HG03196 (cell line): ENCODE data around the gene MFAP4.
"Not testable (repeated sequence)": the region's sequence is repeated elsewhere in the genome, so short reads cannot be mapped to it uniquely, and the experiment has no call there.

Source experiments
- ATAC-seq: cut with Tn5 transposase; IDR thresholded peaks from one replicate; pipeline ENCODE4 v1.9.1; 2021; ENCODE audit not compliant: unreplicated experiment

MFAP4 gene

GRCh38 chr17:19359151-19359550, 27.8 kb downstream of the MFAP4 start:
- no peak for ATAC-seq

DNA sequence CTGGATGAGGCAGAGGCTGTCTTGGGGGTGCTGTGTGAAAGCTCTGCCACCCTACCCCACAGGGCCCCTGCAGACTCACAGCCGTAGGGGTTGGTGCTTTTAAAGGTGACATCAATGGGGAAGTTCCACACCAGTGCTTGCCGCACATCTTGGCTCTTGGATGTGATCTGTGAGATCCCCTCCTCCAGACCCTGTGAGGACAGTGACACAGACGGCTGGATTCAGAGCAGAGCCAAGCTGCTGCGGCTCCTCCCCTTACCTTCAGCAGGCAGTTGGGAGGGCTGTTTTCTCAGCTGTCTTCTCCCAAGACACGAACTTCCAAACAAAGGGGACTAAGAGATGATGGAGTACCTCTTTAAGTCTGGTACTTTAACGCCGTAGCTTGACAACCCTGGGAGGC, 29.2 kb downstream of the MFAP4 start:
- ATAC-seq, result no peak

DNA sequence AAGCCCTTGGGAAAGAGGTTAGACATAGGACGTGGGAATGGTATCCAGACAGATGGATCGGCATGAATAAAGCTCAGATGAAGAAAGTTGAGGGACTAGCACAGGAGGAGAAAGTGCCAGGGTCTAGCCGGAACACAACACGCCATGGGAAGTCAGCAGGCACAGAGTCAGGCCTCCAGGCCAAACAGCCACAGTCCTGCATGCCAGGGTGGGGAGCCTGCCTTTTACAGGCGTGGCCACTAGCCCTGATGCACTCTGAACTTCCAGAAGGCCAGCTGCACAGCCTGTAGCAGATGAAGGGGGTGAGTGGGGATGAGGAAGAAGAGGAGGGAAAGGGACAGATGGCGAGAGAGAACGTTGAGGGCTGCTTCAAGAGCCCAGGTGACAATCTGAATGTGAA, 29.6 kb downstream of the MFAP4 start:
- no peak for ATAC-seq

GRCh38 chr17:19354748-19355147, 32.2 kb downstream of the MFAP4 start:
- ATAC-seq, result no peak

GRCh38 chr17:19353401-19353800, 33.6 kb downstream of the MFAP4 start:
- ATAC-seq, result not testable (repeated sequence)

GRCh38 chr17:19348806-19349205, 38.2 kb downstream of the MFAP4 start:
- no peak for ATAC-seq

GRCh38 chr17:19348081-19348650, 38.8 kb downstream of the MFAP4 start:
- no peak for ATAC-seq

DNA sequence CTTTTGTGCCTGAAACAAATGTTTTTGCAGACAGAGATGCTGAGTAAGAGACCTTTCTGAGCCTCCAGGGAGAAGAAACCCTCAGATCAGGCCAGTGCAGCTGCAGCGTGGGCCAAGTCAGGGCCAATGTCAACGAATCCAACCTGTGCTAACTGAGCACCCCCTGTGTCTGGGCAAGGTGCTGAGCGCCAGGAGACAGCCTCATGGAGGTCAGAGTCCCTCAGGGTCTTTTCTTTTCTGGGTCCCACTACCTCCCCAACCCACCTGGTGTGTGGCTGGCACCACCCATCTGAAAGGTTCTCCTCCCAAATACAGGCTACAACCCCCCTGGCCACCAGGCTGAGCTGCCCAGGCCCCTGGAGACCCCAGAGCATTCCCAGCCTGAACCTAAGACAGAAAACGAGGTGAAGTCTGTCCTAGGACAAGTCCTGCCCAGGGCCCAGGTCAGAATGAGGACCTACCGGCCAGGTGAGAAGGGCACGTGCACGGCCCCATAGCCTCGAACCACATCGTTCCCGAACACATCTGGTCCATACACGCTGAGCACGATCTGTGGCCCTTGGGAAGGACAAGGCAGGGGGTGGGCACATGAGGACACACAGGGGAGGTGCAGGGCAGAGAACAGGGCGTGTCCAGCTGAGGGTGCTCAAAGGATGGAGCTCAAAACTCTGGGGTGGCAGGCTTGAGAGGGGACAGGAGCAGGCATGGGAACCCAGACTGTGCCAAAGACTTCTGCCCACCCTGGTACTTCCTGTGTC, 39.5 kb downstream of the MFAP4 start:
- ATAC-seq, result no peak

- no peak for ATAC-seq
Measured at GRCh38 chr17:19346351-19347255, 40.4 kb downstream of the MFAP4 start.

- ATAC-seq, result no peak
Measured at GRCh38 chr17:19345486-19346350, 41.3 kb downstream of the MFAP4 start.

- no peak for ATAC-seq
Measured at GRCh38 chr17:19345067-19345460, 41.9 kb downstream of the MFAP4 start.

GRCh38 chr17:19344311-19345066, 42.5 kb downstream of the MFAP4 start:
- no peak for ATAC-seq

- no peak for ATAC-seq
Measured at GRCh38 chr17:19343671-19344151, 43.3 kb downstream of the MFAP4 start.

DNA sequence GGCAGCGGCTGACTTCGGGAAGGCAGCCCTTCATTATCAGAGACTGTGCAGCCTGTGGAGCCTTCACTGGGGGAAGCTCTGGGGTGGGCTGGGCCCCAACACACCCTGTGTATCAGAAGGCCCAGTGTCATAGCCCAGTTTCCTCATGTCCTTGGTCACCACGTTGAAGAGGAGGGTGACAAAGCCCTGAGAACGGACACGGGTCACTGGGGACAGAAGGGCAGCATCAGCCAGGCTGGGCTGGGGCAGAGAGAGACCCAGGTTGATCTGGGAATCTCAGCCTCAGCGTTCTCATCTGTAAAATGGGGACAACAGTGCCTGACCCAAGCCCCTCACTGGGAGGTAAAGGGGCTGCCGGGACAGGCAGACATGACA, 43.7 kb downstream of the MFAP4 start:
- no peak for ATAC-seq

- no peak for ATAC-seq
Measured at GRCh38 chr17:19342611-19343255, 44.3 kb downstream of the MFAP4 start.

DNA sequence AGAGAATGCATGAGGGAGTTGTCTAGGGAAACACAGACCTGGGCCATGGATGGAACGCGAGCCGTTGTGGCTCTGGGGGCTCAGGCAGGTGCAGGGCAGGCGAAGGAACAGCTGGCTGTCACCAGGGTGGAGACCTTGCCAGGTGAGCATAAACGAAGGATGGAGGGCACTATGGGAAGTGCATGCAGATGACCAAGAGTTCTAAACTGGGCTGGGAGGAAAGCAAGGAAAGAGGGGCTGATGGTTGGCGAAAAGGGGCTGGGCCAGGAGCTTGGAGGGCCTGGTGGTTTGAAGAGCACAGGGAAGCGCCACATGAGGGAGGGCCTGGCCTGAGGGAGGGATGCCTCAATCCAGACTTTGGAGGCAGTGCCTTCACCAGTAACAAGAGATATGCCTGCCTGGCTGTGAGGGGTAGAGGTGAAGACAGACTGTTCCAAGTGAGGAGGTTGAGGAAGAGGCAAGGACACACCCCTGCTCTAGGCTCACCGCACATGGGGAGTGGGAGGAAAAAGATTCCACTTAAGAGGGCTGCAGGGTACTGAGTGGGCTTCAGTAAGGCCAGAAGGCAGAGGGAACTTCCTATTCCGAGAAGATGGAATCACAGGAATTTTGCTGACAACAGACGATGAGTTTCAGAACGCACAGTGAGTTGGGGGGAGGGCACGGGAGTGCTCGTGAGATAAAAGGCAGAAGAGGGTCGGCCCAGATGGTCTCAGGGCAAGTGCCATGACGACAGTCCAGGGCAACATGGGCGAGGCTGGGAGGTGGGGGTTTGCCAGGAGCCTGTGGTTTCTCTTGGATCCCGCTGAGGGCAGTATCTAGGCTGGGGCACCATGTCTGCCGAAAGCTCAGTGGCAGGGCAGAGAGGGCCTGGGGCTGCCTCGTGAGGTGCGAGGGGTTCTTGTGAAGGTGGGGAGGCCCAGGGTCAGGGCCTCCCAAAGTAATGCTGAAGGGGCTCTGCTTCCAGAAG, 45.1 kb downstream of the MFAP4 start:
- no peak for ATAC-seq

GRCh38 chr17:19341211-19341631, 45.8 kb downstream of the MFAP4 start:
- no peak for ATAC-seq

- ATAC-seq, result no peak
Measured at GRCh38 chr17:19339341-19339815, 47.6 kb downstream of the MFAP4 start.
